GM12874 (cell line): Measurements from ENCODE around the gene TELO2.

ENCODE experiments used
- CTCF ChIP-seq: IDR thresholded peaks from 2 replicates; pipeline ENCODE4 v1.5.1; 2011; ENCODE audit warnings: low read depth, mild to moderate bottlenecking, control low read depth, low read length, moderate library complexity; ENCODE audit not compliant: insufficient read depth

Gene TELO2

DNA sequence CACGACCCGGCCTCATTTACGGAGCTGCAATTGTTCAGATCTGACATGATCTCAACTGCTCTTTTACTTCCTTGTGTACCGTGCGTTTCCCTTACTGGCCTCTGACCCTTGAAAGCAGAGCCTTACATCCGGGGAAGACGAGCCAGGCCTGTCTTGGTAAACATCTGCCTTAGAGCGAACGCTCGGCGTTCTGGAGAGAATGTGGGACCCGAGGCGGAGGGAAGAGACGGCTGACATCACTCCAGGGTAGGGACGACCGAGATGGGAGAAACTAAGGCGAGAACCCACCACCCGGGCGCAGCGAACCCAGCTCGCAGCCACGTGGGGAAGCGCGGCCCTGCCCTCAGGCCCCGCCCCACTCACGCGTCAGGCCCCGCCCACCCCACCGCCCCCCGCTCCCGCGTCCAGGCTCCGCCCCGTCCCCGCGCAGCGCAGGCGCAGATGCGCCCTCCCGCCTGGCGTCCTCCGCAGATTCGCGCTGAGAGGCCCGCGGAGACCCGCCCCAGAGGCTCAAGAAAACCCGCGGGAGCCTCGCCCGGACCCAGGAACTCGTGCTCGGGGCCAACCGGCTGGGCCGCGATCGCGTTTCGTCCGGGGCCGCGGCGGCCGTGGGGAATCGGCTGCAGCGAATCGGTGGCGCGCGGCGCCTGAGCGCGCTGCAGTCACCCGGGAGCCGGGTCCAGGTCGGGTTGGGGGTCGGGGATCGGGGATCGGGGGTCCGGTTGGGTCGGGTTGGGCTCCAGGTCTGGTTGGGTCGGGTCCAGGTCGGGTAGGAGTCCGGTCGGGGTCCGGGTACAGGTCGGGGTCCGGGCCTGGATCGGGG, at the start of gene TELO2:
TSS of gene TELO2 (plus strand) at position 438 of the 823 bp plus-strand sequence. CDS start 922 bp downstream, outside the sequence.
- TF ChIP-seq CTCF, result no peak

- TF ChIP-seq CTCF, result no peak
These were observed 49.7 kb upstream of the TELO2 start for GRCh38 chr16:1443403-1443973.

DNA sequence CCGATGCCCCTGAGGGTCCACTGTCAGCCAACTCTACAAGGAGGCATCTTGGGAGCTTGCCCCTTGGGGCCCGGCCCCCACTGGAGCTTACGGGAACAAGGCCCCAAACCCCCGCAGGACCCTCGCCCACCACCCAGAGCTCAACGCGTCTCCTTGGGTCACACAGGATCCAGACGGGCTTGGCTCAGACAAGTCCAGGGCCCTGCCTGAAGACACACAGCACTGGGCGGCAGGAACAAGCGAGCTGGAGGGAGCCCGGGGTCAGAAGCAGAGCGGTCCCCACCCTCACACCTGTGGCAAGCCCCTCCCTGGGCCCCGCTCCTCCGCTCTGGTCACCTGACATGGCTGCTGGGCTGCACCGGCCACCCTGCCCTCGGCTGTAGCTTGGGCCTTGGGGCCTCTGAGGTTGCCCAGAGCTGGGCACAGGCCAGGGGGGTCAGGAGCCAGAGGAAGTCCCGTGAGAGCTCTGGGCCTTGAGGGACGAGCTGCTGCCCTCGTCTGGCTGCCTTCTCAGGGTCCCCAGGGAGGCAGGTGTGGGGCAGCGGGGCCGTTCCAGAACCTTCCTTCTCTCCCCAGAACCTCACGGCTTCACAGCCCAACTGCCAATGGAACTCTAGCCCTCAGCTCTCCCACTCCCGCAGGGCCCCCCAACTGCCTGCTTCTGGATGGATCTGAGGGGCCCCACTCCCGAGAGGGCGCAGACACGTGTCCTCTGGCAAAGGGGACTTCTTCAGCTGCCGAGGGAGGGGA, 49.0 kb upstream of the TELO2 start, which contains the start of gene CCDC154:
TSS of gene CCDC154 (minus strand) at position 577 of the 750 bp plus-strand sequence. CDS start at position 343, 234 bp downstream.
- no peak for TF ChIP-seq CTCF

DNA sequence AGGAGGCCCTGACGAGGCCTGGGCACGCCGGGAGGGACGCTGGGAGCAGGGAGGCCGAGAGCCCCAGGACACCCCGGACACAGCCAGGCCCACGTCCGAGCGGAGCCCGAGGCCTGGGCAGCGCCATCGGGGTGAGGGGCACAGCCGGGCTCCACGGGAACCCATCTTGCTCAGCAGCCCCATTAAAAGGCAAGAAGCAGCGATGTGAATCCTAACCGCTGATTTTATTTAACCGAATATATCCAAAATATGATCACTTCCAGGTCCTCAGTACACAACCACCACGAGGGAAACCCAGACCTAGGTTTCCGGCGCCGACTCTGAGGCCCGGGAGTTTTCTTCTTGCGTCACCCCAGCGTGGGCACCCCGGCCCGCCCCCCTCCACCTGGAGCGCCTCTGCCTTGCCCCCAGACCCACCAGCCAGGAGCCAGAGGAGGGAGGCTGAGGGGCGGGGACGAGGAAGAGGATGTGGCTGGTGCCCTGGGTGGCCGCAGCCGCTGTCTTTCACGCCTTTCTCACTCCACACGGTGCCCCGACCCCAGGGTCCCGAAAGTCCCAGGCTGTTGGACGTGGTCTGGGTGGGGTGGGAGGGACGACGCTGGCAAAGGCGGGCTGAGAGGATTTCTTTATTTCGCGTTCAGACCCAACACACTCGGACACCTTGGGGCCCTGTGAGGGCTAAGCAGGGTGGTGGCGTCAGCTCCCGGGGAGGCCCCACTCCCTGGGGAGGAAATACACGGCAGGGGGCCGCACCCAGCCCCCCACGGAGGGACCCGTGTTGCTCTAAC, 48.2 kb upstream of the TELO2 start:
- no peak for TF ChIP-seq CTCF

- no peak for TF ChIP-seq CTCF
These were observed 47.5 kb upstream of the TELO2 start for GRCh38 chr16:1445518-1446203.

DNA sequence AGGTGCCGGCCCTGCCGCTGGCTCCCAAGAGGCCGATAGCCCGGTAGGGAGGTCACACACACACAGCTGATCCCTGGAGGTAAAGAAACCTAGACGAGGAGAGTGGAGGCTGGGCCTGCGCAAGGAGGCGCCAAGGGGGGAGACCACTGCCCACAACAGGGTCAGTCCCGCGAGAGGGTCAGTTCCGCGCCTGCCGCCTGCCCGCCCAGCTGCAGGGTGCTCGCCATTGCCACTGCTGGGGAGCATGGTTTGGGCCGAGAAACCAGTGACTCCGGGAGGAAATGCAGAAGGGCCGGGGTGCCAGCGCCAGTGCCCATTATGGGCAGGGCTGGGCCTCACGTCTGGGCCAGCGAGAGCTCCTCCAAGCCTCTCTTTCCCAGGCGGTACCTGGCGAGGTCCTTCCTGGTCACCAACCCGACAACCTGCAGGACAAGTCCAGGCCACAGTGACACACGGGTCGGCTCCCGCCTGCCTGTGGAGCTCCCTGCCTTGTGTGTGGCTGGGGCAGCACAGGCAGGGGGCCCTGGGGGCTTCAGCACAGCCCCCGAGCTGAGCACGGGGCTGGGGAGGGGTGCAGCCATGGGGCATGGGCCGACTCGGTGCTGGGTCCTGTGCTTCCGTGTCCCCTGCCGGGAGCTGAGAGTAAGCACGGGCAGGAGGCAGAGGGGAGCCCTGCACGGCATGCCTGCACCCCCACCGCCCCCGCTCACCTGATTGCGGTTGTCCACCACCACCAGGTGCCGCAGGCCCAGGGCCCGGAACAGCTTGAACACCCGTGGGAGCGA, 46.7 kb upstream of the TELO2 start:
- no peak for TF ChIP-seq CTCF
